HCT116 (cell line): ENCODE measurements around the gene MEGF6. TPM values are rescaled to one million over a fixed set of nuclear protein-coding genes. Genes with fewer than 3 reads are reported as not detected.

Experiments used
- ATAC-seq: fragments of 200-7000 bp; cut with Tn5 transposase; 2 replicates; pipeline ENCODE4 v1.9.1; 2020; ENCODE audit warnings: mild to moderate bottlenecking, moderate library complexity
- BruUV-seq: library from RNA; stranded (reverse); fragments of 400-500 nt; replicated peaks from 2 replicates; lab custom pipeline; 2021; lab: Mats Ljungman, UMichigan
- CTCF ChIA-PET: fragments of 300-600 bp; sonication (Branson Sonifier 250); formaldehyde crosslinking; loops from one replicate; lab custom pipeline; 2021; ENCODE audit warnings: antibody characterized with exemption; lab: Charles Lee
- POLR2A ChIA-PET: fragments of 300-600, 350-600 bp; sonication (Branson Sonifier 250); formaldehyde crosslinking; loops from one replicate; lab custom pipeline; 2021; ENCODE audit warnings: antibody characterized with exemption; lab: Charles Lee
- RAD21 ChIA-PET, 2 experiments: fragments of 300-600 bp; sonication (Branson Sonifier 250); formaldehyde crosslinking; loops; one replicate each; lab custom pipeline; 2023; ENCODE audit warnings: low total read pairs in 2 of 2; ENCODE audit not compliant: uncharacterized antibody in 2 of 2, unreplicated experiment in 2 of 2, low non-redundant PET in 1 of 2; lab: Charles Lee
- DNase-seq: peaks from one replicate; pipeline ENCODE4 v3.0.0-alpha.2; 2010; ENCODE audit warnings: low read depth, low spot score
- H2AFZ ChIP-seq: fragments of 200-600 bp; shearing (Covaris generic), sonication (generic); 2 replicates; pipeline ENCODE4 v1.6.1; 2017; ENCODE audit warnings: low read depth, mixed run types, mixed read lengths, antibody characterized with exemption, low read length; ENCODE audit not compliant: poor library complexity, severe bottlenecking
- H3K27ac ChIP-seq: 2 replicates; pipeline ENCODE4 v1.5.1; 2012; ENCODE audit warnings: low read depth, low read length
- H3K27me3 ChIP-seq: fragments of 200-600 bp; sonication (generic); 2 replicates; pipeline ENCODE4 v1.6.1; 2016; ENCODE audit warnings: mixed run types, low read length, mixed read lengths; ENCODE audit not compliant: insufficient read depth
- H3K36me3 ChIP-seq, 2 experiments: fragments of 200-500 bp in 1 of 2; fragments of 200-600 bp in 1 of 2; sonication (Bioruptor generic) in 1 of 2; sonication (generic) in 1 of 2; 2 replicates each; pipeline versions ENCODE4 v1.5.1 to v1.6.1; 2014 to 2016; ENCODE audit warnings: low read length in 2 of 2, inconsistent platforms in 1 of 2, mixed read lengths in 1 of 2, mixed run types in 1 of 2; ENCODE audit not compliant: insufficient read depth in 2 of 2, control insufficient read depth in 1 of 2
- H3K4me1 ChIP-seq, 2 experiments: fragments of 200-600 bp in 1 of 2; sonication (generic) in 1 of 2; 2 replicates each; pipeline versions ENCODE4 v1.5.1 to v1.6.1; 2012 to 2017; ENCODE audit warnings: low read length in 2 of 2, inconsistent platforms in 1 of 2, mild to moderate bottlenecking in 1 of 2, mixed read lengths in 1 of 2, mixed run types in 1 of 2, moderate library complexity in 1 of 2; ENCODE audit not compliant: insufficient read depth in 2 of 2, control insufficient read depth in 1 of 2
- H3K4me2 ChIP-seq: fragments of 200-600 bp; sonication (generic); 2 replicates; pipeline ENCODE4 v1.6.1; 2017; ENCODE audit warnings: mixed run types, low read length, mixed read lengths
- H3K4me3 ChIP-seq, 2 experiments: fragments of 200-600 bp in 1 of 2; sonication (generic) in 1 of 2; replicated peaks in 1 of 2; 2 replicates each; pipeline ENCODE4 v1.5.1; 2011 to 2016; ENCODE audit warnings: low read length in 2 of 2, control low read depth in 1 of 2, low read depth in 1 of 2, mild to moderate bottlenecking in 1 of 2, mixed read lengths in 1 of 2, mixed run types in 1 of 2
- H3K79me2 ChIP-seq: fragments of 200-600 bp; sonication (generic); 2 replicates; pipeline ENCODE4 v1.6.1; 2017; ENCODE audit warnings: mild to moderate bottlenecking, mixed run types, low read length, moderate library complexity, mixed read lengths; ENCODE audit not compliant: insufficient read depth
- H3K9ac ChIP-seq: fragments of 200-600 bp; sonication (generic); 2 replicates; pipeline ENCODE4 v1.6.1; 2016; ENCODE audit warnings: low read length, mixed read lengths
- H3K9me2 ChIP-seq: fragments of 200-600 bp; sonication (generic), shearing (Covaris generic); 2 replicates; pipeline ENCODE4 v1.6.1; 2017; ENCODE audit warnings: mixed run types, mild to moderate bottlenecking, moderate library complexity; ENCODE audit not compliant: insufficient read depth
- H3K9me3 ChIP-seq, 2 experiments: fragments of 200-500 bp in 1 of 2; fragments of 200-600 bp in 1 of 2; sonication (Bioruptor generic) in 1 of 2; sonication (generic) in 1 of 2; 2 replicates each; pipeline ENCODE4 v1.6.1; 2014 to 2017; ENCODE audit warnings: low read length in 2 of 2, mixed read lengths in 2 of 2, inconsistent platforms in 1 of 2, low read depth in 1 of 2, mild to moderate bottlenecking in 1 of 2, mixed run types in 1 of 2, moderate library complexity in 1 of 2; ENCODE audit not compliant: control insufficient read depth in 1 of 2, insufficient read depth in 1 of 2
- H4K20me1 ChIP-seq: fragments of 200-600 bp; sonication (generic), shearing (Covaris generic); 2 replicates; pipeline ENCODE4 v1.6.1; 2017; ENCODE audit warnings: mixed run types, mild to moderate bottlenecking, moderate library complexity; ENCODE audit not compliant: insufficient read depth
- POLR2AphosphoS5 ChIP-seq: IDR thresholded peaks from 2 replicates; pipeline ENCODE4 v1.6.1; 2011; ENCODE audit warnings: mild to moderate bottlenecking, low read depth, low read length, moderate library complexity
- YY1 ChIP-seq: IDR thresholded peaks from 2 replicates; pipeline ENCODE4 v1.6.1; 2011; ENCODE audit warnings: low read length, low read depth, moderate library complexity, mild to moderate bottlenecking; ENCODE audit not compliant: insufficient replicate concordance; ENCODE audit errors: extremely low read depth
- intact Hi-C: fragments of 100-400 bp; cut with micrococcal nuclease; formaldehyde crosslinking; loops from 2 replicates; pipeline ENCODE4 v1.10.0; 2022
- microRNA counts: library from miRNA; unstranded; fragments of <30 nt; microRNA quantifications from one replicate; lab custom pipeline; 2015
- microRNA-seq: library from miRNA; unstranded; fragments of <30 nt; microRNA quantifications from one replicate; pipeline ENCODE4, GENCODE V29; 2016; ENCODE audit warnings: borderline number of aligned reads
- total RNA-seq: library from RNA; stranded (reverse); gene quantifications from one replicate; pipeline ENCODE4 v1.2.1, GENCODE V29; 2021; ENCODE audit not compliant: unreplicated experiment
- TF ChIP-seq, protein P1 (sequence below): IDR thresholded peaks from 2 replicates; pipeline ENCODE4 v1.6.1; 2011; ENCODE audit warnings: mild to moderate bottlenecking, low read length, moderate library complexity; ENCODE audit not compliant: insufficient replicate concordance; ENCODE audit errors: extremely low read depth
- TF ChIP-seq, protein P2 (sequence below), 3 experiments: fragments of 200-600 bp in 1 of 3; sonication (generic) in 1 of 3; IDR thresholded peaks in 2 of 3; conservative IDR thresholded peaks in 1 of 3; 2 replicates each; pipeline ENCODE4 v1.5.1; 2012 to 2017; ENCODE audit warnings: low read depth in 2 of 3, low read length in 2 of 3, antibody characterized with exemption in 1 of 3, borderline replicate concordance in 1 of 3, control low read depth in 1 of 3, mild to moderate bottlenecking in 1 of 3, mixed read lengths in 1 of 3, mixed run types in 1 of 3, moderate library complexity in 1 of 3; ENCODE audit not compliant: insufficient read depth in 1 of 3

Gene MEGF6
- total RNA-seq, 1 experiment from 2014 or later: 47.6 TPM

DNA sequence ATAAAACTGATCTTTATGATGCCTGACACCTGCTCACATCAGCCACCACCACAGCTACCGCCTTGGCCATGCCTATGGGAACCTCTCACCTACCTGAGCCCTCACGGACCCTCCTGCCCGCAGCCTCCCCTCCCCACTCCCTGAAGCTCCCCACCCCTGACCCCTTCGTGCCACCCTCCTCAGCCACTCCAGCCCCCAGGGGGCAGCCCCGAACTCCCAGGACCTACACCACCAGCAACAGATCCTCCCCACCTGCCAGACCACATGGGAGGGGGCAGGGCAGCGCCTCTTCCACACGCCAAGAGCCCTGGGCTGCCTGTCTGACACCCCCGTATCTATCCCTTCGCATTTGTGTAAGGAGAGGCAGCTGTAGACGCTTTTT, 171.0 kb downstream of the MEGF6 start:
- Histone ChIP-seq H3K27me3 (peaks cover 5% of the 10 kb centered on the region; the same call in 1 of the 2 replicates), H3K79me2 (no peaks in the 10 kb centered on the region), H3K4me1 (no peaks in the 10 kb centered on the region), H3K9me3 (no peaks in the 10 kb centered on the region), H3K4me2 (no peak overlapping the region), H3K36me3 (no peaks in the 10 kb centered on the region)
- ChIA-PET POLR2A (no interaction called here), CTCF (no interaction called here), RAD21 (no interaction called here)
- intact Hi-C loops: no loop called here
- no peak for DNase-seq
- no TSS peak for BruUV-seq
- no peak for TF ChIP-seq POLR2AphosphoS5
- TF ChIP-seq, protein P1, sequence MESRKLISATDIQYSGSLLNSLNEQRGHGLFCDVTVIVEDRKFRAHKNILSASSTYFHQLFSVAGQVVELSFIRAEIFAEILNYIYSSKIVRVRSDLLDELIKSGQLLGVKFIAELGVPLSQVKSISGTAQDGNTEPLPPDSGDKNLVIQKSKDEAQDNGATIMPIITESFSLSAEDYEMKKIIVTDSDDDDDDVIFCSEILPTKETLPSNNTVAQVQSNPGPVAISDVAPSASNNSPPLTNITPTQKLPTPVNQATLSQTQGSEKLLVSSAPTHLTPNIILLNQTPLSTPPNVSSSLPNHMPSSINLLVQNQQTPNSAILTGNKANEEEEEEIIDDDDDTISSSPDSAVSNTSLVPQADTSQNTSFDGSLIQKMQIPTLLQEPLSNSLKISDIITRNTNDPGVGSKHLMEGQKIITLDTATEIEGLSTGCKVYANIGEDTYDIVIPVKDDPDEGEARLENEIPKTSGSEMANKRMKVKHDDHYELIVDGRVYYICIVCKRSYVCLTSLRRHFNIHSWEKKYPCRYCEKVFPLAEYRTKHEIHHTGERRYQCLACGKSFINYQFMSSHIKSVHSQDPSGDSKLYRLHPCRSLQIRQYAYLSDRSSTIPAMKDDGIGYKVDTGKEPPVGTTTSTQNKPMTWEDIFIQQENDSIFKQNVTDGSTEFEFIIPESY: no peak
- TF ChIP-seq YY1: no peak
- TF ChIP-seq, protein P2, sequence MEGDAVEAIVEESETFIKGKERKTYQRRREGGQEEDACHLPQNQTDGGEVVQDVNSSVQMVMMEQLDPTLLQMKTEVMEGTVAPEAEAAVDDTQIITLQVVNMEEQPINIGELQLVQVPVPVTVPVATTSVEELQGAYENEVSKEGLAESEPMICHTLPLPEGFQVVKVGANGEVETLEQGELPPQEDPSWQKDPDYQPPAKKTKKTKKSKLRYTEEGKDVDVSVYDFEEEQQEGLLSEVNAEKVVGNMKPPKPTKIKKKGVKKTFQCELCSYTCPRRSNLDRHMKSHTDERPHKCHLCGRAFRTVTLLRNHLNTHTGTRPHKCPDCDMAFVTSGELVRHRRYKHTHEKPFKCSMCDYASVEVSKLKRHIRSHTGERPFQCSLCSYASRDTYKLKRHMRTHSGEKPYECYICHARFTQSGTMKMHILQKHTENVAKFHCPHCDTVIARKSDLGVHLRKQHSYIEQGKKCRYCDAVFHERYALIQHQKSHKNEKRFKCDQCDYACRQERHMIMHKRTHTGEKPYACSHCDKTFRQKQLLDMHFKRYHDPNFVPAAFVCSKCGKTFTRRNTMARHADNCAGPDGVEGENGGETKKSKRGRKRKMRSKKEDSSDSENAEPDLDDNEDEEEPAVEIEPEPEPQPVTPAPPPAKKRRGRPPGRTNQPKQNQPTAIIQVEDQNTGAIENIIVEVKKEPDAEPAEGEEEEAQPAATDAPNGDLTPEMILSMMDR (IDR thresholded peaks at IDR 0.05 in 2 of 3, conservative IDR thresholded peaks at IDR 0.05 in 1 of 3; ENCODE audit: borderline replicate concordance in 1 of 3, insufficient read depth in 1 of 3, low read depth in 2 of 3, low read length in 2 of 3): no peak
- TF ChIP-seq, all 23 proteins: peak for 0
- no peak for ATAC-seq
- no peak overlapping the region for H3K4me3 ChIP-seq
- no peak overlapping the region for H2AFZ ChIP-seq
- no peaks in the 10 kb centered on the region for H3K9me2 ChIP-seq
- H3K27ac ChIP-seq: no peak overlapping the region
- H4K20me1 ChIP-seq: no peaks in the 10 kb centered on the region
- H3K9ac ChIP-seq: no peak overlapping the region

MicroRNAs within 50 kb of the gene (microRNA counts, 767-probe panel; counts per million panel counts)
- microRNA hsa-miR-551a (lab: Ali Mortazavi, UCI): not detected

Small RNA genes lying within 50 kb of the gene (microRNA-seq; reads per million reads assigned to microRNA genes)
- 15.3 reads per million, percentile 37 among the genes with 10 or more reads in this experiment for gene MIR551A

Other genes starting within 250 kb of the MEGF6 start
- 37.4 TPM for gene ARHGEF16, start 156.8 kb downstream of the MEGF6 start, total RNA-seq
- 25.6 TPM for gene TPRG1L, start 13.5 kb upstream of the MEGF6 start, total RNA-seq
- gene WRAP73, start 38.6 kb upstream of the MEGF6 start, total RNA-seq: 51.4 TPM
- 19.2 TPM for gene TP73, start 41.0 kb upstream of the MEGF6 start, total RNA-seq
- gene CCDC27, start 140.9 kb upstream of the MEGF6 start, total RNA-seq: not detected
- gene SMIM1, start 161.2 kb upstream of the MEGF6 start, total RNA-seq: 5.5 TPM
- gene LRRC47, start 185.0 kb upstream of the MEGF6 start, total RNA-seq: 48.0 TPM
- gene CEP104, start 245.7 kb upstream of the MEGF6 start, total RNA-seq: 44.1 TPM
- 9.0 TPM for gene DFFB, start 246.0 kb upstream of the MEGF6 start, total RNA-seq